ENCODE measurements around the gene MOCS2. TPM values are rescaled to one million over a fixed set of nuclear protein-coding genes. Genes with fewer than 3 reads are reported as not detected.

Gene MOCS2, protein sequence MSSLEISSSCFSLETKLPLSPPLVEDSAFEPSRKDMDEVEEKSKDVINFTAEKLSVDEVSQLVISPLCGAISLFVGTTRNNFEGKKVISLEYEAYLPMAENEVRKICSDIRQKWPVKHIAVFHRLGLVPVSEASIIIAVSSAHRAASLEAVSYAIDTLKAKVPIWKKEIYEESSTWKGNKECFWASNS
- total RNA-seq (2022; extraction: Qiagen RNA extraction; ENCODE audit: low read depth), result 30.5 to 41.6 TPM (median 32.1 TPM) in 5 replicates

GRCh38 chr5:53109443-53110127, at the start of gene MOCS2:
MOCS2 (minus strand) TSS chr5:53109757; CDS start chr5:53107174, 2,583 bp downstream.

Other genes with a start within 250 kb of the MOCS2 start
- 11.7 to 21.3 TPM (median 17.2 TPM) in 5 replicates for gene ITGA2, start 120.4 kb downstream of the MOCS2 start, total RNA-seq (2022; extraction: Qiagen RNA extraction; ENCODE audit: low read depth)